Adipocyte (in vitro differentiated cells): ENCODE results near the gene PPP2R2D.
A peak's percentile ranks its signal among the peaks of the same experiment; 100 is the strongest.
"Not testable (repeated sequence)": the region's sequence is repeated elsewhere in the genome, so short reads cannot be mapped to it uniquely, and the experiment has no call there.

Experiments
- DNase-seq: peaks from one replicate; pipeline ENCODE4 v3.0.0-alpha.2; 2015; ENCODE audit warnings: low read depth
- H3K27me3 ChIP-seq: replicated peaks from 2 replicates; pipeline ENCODE4 v1.7.0; 2013; ENCODE audit warnings: mild to moderate bottlenecking, low read length, moderate library complexity; ENCODE audit not compliant: control insufficient read depth, insufficient read depth
- H3K36me3 ChIP-seq: 2 replicates; pipeline ENCODE4 v1.7.0; 2013; ENCODE audit warnings: low read length, mild to moderate bottlenecking, moderate library complexity; ENCODE audit not compliant: control insufficient read depth, insufficient read depth, severe bottlenecking
- H3K4me1 ChIP-seq: 2 replicates; pipeline ENCODE4 v1.7.0; 2013; ENCODE audit warnings: mild to moderate bottlenecking, low read length, moderate library complexity; ENCODE audit not compliant: control insufficient read depth, insufficient read depth
- H3K4me3 ChIP-seq: 2 replicates; pipeline ENCODE4 v1.7.0; 2013; ENCODE audit warnings: mild to moderate bottlenecking, low read length, moderate library complexity
- H3K9ac ChIP-seq: 2 replicates; pipeline ENCODE4 v1.7.0; 2013; ENCODE audit warnings: mild to moderate bottlenecking, low read length, moderate library complexity
- H3K9me3 ChIP-seq: 2 replicates; pipeline ENCODE4 v1.7.0; 2013; ENCODE audit warnings: mild to moderate bottlenecking, low read length, moderate library complexity; ENCODE audit not compliant: control insufficient read depth

The PPP2R2D gene

DNA sequence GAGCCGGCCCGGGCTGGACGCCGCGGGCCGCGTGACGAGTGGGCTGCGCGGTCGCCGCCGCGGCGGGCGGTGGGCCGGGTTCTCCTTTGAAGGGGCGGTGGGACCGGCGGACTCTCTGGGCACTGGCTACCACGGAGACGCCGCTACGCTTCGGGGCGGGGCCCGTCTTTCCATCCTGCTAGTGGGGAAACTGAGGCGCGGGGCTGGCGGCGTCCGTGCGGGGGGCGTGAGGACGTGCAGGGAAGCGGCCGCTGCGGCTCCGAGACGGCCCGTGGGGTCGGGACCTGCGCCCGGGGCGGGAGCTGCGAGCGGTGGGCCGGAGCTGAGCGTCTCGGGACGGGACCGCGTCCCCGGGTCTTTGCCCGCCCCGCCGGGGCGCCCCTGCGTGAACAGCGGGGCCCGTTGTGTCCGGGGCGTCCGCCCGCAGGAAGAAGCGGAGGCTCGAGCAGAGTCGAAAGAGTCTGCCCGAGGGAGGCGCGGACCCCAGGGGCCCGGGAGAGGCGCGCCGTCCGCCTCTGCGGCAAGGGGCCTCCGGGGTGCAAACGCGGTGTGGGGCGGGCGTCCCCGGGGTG, 81.5 kb downstream of the PPP2R2D start:
- Histone ChIP-seq H3K27me3 (no peaks in the 10 kb centered on the region), H3K4me3 (peak overlapping the region; percentile 94), H3K36me3 (peaks cover 5% of the 10 kb centered on the region), H3K9ac (peak overlapping the region; percentile 87), H3K9me3 (no peaks in the 10 kb centered on the region), H3K4me1 (peaks cover 16% of the 10 kb centered on the region)
- peak; percentile 36 for DNase-seq

DNA sequence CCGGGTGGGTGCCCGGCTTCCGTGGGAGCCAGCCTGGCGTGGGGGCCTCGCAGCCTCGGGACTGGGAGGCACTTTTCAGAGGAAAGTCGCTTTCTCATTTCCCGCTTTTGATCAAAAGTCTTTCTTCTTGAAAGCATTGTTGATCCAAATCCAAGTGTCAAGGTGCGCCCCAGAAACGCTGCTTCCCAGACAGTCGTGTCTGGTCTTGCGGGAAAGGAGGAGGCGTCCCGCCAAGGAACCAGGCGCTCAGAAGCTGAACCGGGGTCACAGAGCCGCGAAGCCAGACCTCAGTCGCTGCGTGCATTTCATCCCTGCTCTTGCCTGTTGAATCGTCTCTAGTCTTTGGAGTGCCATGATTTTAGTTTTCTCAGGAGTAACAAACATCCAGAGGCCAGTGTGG, 82.0 kb downstream of the PPP2R2D start:
- no peak for DNase-seq
- Histone ChIP-seq H3K4me1 (peaks cover 16% of the 10 kb centered on the region), H3K4me3 (peak overlapping the region; percentile 94), H3K9me3 (no peaks in the 10 kb centered on the region), H3K27me3 (no peaks in the 10 kb centered on the region), H3K9ac (peak overlapping the region; percentile 87), H3K36me3 (peaks cover 2% of the 10 kb centered on the region)

DNA sequence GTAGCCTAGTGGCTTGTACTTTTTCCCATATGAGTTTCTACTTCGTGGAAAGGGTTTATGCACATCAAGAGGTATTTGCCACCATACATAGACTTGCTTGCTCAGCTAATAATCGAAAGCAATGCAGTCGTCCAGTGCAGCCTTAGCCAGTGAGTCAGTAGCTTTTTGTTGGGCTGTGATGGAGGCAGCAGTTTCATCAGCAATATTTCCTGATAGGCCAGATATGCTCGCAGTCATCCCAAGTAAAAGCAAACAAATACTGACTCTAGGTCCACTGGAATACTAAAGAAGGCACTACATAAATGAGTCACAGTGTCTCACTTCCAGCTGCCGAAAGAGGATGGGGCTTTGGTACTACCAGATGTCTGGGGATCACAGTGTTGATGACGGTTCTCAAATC, 83.0 kb downstream of the PPP2R2D start:
- Histone ChIP-seq H3K9ac (no peak overlapping the region), H3K36me3 (no peaks in the 10 kb centered on the region), H3K4me3 (no peak overlapping the region), H3K9me3 (no peaks in the 10 kb centered on the region), H3K27me3 (no peaks in the 10 kb centered on the region), H3K4me1 (peaks cover 9% of the 10 kb centered on the region)
- DNase-seq = peak; percentile 78

DNA sequence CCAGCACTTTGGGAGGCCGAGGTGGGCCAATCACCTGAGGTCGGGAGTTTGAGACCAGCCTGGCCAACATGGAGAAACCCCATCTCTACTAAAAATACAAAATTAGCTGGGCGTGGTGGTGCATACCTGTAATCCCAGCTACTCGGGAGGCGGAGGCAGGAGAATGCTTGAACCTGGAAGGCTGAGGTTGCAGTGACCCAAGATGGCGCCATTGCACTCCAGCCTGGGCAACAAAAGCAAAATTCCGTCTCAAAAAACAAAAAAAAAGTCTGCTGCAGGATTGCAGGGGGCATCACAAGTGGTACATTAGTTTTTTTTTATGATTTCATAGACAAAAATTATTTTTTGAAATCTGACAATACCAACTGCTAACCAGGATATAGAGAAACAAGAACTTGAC, 86.0 kb downstream of the PPP2R2D start:
- not testable (repeated sequence) for H3K36me3 ChIP-seq, H3K9ac ChIP-seq

DNA sequence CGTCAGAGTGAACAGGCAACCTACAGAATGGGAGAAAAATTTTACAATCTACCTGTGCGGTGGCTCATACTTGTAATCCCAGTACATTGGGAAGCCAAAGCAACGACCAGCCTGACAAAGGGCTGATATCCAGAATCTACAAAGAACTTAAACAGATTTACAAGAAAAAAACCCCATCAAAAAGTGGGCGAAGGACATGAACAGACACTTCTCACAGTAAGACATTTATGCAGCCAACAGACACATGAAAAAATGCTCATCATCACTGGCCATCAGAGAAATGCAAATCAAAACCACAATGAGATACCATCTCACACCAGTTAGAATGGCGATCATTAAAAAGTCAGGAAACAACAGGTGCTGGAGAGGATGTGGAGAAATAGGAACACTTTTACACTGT, 86.5 kb downstream of the PPP2R2D start:
- not testable (repeated sequence) for DNase-seq, H3K4me3 ChIP-seq, H3K9me3 ChIP-seq, H3K4me1 ChIP-seq, H3K9ac ChIP-seq, H3K27me3 ChIP-seq, H3K36me3 ChIP-seq

More for the DNA sequence above, 86.0 kb downstream of the PPP2R2D start:
- not testable (repeated sequence) for H3K4me3 ChIP-seq, H3K4me1 ChIP-seq, H3K9me3 ChIP-seq, H3K27me3 ChIP-seq, DNase-seq

DNA sequence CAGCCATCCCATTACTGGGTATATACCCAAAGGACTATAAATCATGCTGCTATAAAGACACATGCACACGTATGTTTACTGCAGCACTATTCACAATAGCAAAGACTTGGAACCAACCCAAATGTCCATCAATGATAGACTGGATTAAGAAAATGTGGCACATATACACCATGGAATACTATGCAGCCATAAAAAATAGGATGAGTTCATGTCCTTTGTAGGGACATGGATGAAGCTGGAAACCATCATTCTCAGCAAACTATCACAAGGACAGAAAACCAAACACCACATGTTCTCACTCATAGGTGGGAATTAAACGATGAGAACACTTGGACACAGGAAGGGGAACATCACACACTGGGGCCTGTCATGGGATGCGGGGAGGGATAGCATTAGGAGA, 87.0 kb downstream of the PPP2R2D start:
- H3K4me3 ChIP-seq, H3K9ac ChIP-seq, H3K27me3 ChIP-seq, H3K4me1 ChIP-seq, H3K9me3 ChIP-seq, H3K36me3 ChIP-seq, DNase-seq: not testable (repeated sequence)

DNA sequence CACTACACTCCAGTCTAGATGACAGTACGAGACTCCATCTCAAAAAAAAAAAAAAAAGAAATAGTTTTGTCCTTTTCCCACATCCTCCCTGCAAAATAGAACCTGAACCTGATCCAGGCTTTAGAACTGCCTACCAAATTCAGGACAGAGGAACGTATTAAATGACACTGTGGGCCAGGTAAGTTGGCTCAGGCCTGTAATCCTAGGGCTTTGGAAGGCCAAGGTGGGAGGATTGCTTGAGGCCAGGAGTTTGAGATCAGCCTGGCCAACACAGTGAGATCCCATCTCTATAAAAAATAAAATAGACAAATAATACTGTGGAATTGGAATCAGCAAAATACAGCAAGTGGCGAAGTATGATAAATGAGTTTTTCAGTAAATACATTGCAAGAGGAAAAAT, 90.9 kb downstream of the PPP2R2D start:
- no peak for DNase-seq
- Histone ChIP-seq H3K4me1 (peaks cover 6% of the 10 kb centered on the region), H3K36me3 (no peaks in the 10 kb centered on the region), H3K9ac (no peak overlapping the region), H3K27me3 (no peaks in the 10 kb centered on the region), H3K4me3 (no peak overlapping the region), H3K9me3 (no peaks in the 10 kb centered on the region)

DNA sequence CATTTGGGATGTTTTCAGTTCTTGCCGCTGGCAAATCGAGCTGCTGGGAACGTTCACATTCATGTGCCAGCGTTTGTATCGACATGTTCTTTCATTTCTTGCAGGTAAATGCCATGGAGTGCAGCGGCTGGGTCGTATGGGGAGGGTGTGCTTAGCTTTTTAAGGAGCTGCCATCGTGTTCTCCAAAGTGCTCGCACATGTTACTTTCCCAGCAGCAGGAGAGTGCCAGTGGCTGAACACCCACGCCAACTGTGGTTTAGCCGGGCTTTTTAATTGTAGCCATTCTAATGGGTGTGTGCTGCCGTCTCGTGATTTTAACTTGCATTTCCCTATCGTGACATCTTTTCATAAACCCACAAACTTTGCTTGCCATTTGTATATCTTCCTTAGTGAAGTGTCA, 92.5 kb downstream of the PPP2R2D start:
- Histone ChIP-seq H3K27me3 (no peaks in the 10 kb centered on the region), H3K4me3 (no peak overlapping the region), H3K9ac (no peak overlapping the region), H3K36me3 (no peaks in the 10 kb centered on the region), H3K4me1 (peaks cover 19% of the 10 kb centered on the region), H3K9me3 (no peaks in the 10 kb centered on the region)
- no peak for DNase-seq

DNA sequence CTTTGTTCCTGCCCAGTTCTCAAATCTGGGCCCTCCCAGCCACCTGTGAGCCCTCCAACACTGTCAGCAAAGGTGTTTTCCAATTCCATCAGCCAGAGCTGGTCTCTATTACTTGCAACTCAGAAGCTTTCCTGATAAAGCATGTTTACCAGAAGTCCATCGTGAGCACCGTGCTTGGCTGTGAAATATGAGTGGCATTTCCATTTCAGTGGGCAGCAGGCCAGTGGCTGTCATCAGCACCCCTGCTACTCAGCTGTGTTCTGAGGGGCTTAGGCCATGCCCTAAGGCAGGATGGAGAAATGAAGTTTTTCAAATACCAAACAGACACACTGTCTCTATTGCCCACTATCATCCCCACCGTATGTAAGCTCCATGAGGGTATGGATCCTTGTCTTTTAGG, 93.6 kb downstream of the PPP2R2D start:
- no peak for DNase-seq
- no peaks in the 10 kb centered on the region for H3K9me3 ChIP-seq
- no peaks in the 10 kb centered on the region for H3K27me3 ChIP-seq
- peaks cover 27% of the 10 kb centered on the region for H3K4me1 ChIP-seq
- H3K4me3 ChIP-seq = no peak overlapping the region
- H3K9ac ChIP-seq = no peak overlapping the region
- H3K36me3 ChIP-seq = no peaks in the 10 kb centered on the region

DNA sequence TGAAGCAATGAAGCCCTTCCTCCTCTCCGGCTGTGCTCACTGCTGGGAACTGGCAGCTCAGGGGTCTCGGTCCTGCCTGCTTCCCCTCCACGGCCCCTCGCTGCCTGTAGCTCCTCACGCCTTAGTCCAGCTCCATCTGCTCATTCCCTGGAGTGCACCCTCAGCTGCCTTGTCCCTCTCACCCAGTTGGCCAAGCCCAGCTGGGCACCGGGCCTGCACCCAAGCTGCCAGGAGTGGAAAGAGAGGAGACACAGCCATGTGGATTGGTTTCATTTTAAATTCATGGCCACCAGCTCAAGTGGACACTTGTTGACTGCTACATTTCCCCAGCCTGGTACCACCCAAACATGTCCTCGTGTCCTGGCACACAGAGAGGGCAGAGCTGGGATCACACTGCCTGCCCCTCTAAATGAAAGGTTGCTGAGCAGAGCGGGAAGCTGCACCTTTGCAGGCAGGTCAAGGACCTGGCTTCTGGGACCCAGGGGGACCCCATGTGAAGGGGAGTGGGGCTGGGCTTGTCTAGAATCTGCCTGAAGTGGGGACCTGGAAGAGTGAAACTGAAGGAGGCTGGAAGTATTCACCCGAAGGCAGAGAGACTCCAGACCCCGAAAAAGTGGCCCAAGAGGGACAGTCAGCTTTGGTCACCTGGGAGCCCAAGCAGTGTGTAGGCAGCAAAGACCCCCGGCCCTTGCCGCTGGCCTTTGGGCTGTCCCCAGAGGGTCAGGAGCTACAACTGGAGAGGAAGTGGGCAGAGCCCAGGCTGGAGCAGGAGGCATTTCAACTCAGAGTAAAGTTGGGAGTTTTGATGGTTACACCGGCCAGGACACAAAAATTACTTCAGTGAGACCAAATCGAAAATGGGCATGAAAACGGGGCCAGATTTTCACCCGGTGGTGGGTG, 95.9 kb downstream of the PPP2R2D start:
- no peaks in the 10 kb centered on the region for H3K9me3 ChIP-seq
- H3K27me3 ChIP-seq = peaks cover under 1% of the 10 kb centered on the region
- no peaks in the 10 kb centered on the region for H3K36me3 ChIP-seq
- peaks cover 27% of the 10 kb centered on the region for H3K4me1 ChIP-seq
- H3K4me3 ChIP-seq = peak overlapping the region; percentile 46
- no peak for DNase-seq
- peak overlapping the region; percentile 44 for H3K9ac ChIP-seq

DNA sequence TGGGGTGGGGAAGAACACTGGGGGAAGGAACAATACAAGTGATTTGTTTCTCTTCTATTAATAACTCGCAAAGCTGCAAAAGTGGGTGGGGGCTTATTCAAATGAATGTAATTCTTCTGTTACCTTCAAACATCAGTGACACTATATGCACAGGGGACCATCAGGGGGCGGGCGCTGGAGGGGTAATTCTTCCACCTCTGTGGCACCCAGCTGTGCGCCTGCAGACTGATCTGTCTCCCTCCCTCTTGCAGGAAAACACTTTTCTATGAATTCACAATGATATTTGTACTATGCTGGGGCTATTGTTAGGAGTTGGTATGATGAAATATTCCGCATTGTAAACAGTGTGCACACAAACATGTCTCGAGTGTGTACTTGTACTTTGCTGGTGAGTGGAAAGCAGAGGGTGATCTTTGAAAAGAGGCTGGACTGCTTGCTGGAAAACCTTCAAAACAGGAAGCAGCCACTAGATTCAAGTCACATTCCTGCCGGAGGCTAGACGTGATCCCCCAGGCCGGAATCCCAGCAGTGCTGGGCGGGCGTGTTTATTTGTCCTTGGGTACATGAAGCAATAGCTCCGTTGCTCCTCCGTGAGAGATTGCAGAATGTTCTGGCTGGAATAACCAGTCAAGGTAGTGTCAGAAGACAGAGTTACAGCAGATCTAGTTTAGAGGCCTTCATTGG, 96.7 kb downstream of the PPP2R2D start:
- Histone ChIP-seq H3K4me1 (peaks cover 27% of the 10 kb centered on the region), H3K9me3 (no peaks in the 10 kb centered on the region), H3K9ac (peak overlapping the region; percentile 44), H3K4me3 (peak overlapping the region; percentile 46), H3K27me3 (peaks cover 3% of the 10 kb centered on the region), H3K36me3 (no peaks in the 10 kb centered on the region)
- DNase-seq = peak; percentile 98
